Stimulated activated effector memory CD8-positive, alpha-beta T cell treated with anti-CD3 and anti-CD28 coated beads, Interleukin-12 subunit alpha, Interleukin-12 subunit beta, amount 100 ng/mL, for 72 hours (primary cell): Measurements from ENCODE around the gene PER3.

Source experiments
- ATAC-seq: fragments of 150-1000 bp; cut with Tn5 transposase; 2 replicates; pipeline ENCODE4 v1.10.0; 2021
- DNase-seq, 2 donors: peaks; one replicate each; pipeline ENCODE4 v3.0.0; 2021 to 2022; ENCODE audit warnings: low spot score in 2 of 2
- H3K27ac Mint-ChIP-seq: one replicate; pipeline ENCODE4 v1.8.0; 2022; ENCODE audit warnings: mild to moderate bottlenecking, mixed read lengths
- H3K36me3 Mint-ChIP-seq: one replicate; pipeline ENCODE4 v1.8.0; 2022; ENCODE audit warnings: mild to moderate bottlenecking, mixed read lengths
- H3K4me1 Mint-ChIP-seq: one replicate; pipeline ENCODE4 v1.8.0; 2022; ENCODE audit warnings: mixed read lengths
- H3K4me3 Mint-ChIP-seq: one replicate; pipeline ENCODE4 v1.8.0; 2022; ENCODE audit warnings: mild to moderate bottlenecking, mixed read lengths
- H3K9me3 Mint-ChIP-seq: one replicate; pipeline ENCODE4 v1.8.0; 2022; ENCODE audit warnings: mixed read lengths

PER3 gene

DNA sequence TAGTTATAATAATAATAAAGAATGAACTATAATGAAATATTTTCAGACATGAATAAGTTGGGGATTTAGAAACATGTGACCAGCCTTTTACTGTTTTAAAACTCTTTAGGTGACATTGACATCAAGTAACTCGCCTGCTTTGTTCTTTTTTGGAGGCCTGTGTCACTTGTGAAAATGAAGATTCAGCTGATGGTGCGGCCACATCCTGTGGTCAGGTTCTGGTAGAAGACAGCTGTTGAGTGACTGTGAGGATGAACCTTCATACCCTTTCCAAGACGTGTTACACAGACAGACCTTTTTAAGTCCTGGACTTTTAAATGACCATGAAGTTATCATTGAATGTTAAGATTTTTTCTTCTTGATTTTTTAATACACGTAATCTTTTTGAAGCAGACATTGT lies 58.4 kb downstream of the PER3 start:
- DNase-seq: peak in 1 of 2 donors; percentile 6
- no peak overlapping the region for H3K4me3 Mint-ChIP-seq
- no peak overlapping the region for H3K27ac Mint-ChIP-seq
- peaks cover 9% of the 10 kb centered on the region for H3K9me3 Mint-ChIP-seq
- no peaks in the 10 kb centered on the region for H3K4me1 Mint-ChIP-seq
- H3K36me3 Mint-ChIP-seq: peaks cover 60% of the 10 kb centered on the region
- ATAC-seq: peak; percentile 93

DNA sequence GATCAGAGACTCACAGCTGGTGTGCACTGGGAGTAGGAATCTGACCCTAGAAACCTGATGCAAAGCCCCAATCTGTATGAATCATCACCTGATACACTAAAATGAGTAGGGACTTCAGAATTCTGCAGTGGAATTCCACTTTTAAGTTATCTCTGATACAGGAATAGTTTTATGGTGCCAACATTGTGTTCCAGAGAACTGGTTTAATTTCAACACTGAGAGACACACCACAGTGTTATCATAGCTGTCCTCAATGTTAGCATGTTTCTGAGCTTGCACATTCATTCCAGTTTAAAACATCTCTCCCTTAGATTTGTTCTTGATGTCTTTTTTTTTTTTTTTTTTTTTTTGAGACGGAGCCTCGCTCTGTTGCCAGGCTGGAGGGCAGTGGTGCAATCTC lies 61.7 kb downstream of the PER3 start:
- ATAC-seq (no peak), DNase-seq (no peak)
- Mint-ChIP-seq H3K4me3 (no peak overlapping the region), H3K36me3 (peaks cover 28% of the 10 kb centered on the region), H3K27ac (no peak overlapping the region), H3K4me1 (no peaks in the 10 kb centered on the region), H3K9me3 (no peaks in the 10 kb centered on the region)

DNA sequence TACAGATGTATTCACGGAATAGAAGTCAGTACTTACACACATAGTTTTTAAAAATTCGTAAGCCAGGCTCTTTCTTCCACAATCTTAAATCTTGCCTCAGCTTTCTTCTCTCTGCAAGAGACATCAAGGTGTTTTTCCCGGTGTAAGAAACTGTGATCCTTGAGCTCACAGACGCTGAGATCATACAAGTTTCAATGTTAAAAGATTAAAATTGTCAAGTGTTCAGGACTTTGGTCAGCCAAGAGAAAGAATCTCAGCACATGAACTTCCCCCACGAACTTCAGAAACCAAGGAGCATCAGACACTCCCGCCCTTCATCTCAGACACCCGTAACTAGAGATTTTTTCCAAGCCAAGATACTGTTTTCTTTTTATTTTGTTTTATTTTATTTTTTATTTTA lies 62.6 kb downstream of the PER3 start:
- Mint-ChIP-seq H3K36me3 (peaks cover 19% of the 10 kb centered on the region), H3K9me3 (no peaks in the 10 kb centered on the region), H3K4me3 (no peak overlapping the region), H3K4me1 (no peaks in the 10 kb centered on the region), H3K27ac (no peak overlapping the region)
- ATAC-seq: no peak
- DNase-seq: no peak

DNA sequence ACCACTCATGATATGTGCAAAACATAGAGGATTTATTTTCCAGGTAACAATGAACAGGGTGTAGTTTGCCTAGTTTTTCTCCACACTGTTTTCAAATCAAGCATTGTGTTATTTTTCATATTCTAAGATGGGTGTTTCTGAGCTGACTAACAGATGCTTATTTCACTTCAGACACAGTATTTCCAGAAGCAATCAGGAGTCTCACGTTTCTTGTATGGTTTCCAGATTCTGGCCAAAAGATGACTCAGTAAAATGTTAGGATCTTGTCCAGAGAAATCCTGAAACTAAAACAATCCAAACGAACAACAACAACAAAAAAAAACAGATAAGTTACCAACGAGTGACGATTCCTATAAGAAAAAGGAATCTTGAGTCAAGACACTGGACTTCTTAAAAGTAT lies 63.5 kb downstream of the PER3 start:
- Mint-ChIP-seq H3K9me3 (no peaks in the 10 kb centered on the region), H3K4me1 (no peaks in the 10 kb centered on the region), H3K4me3 (no peak overlapping the region), H3K27ac (no peak overlapping the region), H3K36me3 (peaks cover 18% of the 10 kb centered on the region)
- ATAC-seq (no peak), DNase-seq (no peak)

DNA sequence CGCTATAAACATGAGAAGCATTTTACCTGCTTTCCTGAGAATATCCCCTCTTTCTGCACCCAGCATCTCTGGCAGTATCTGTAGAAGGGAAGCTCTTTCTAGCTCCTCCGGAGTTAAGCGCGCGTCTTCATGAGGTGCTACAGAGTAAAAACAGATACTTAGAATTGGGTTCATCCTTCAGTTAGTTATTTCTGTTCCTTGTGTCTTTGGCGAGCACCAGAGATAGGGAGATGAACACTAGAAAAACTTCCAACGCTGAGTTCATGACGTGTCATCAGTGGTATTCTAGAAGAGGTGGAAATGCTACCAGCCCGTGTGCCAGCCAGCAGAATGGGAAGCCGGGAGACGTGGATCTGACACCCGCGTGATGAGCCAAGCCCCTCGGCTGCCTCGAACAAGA lies 66.7 kb downstream of the PER3 start:
- Mint-ChIP-seq H3K4me3 (no peak overlapping the region), H3K9me3 (no peaks in the 10 kb centered on the region), H3K36me3 (no peaks in the 10 kb centered on the region), H3K4me1 (no peaks in the 10 kb centered on the region), H3K27ac (no peak overlapping the region)
- DNase-seq (no peak), ATAC-seq (no peak)

DNA sequence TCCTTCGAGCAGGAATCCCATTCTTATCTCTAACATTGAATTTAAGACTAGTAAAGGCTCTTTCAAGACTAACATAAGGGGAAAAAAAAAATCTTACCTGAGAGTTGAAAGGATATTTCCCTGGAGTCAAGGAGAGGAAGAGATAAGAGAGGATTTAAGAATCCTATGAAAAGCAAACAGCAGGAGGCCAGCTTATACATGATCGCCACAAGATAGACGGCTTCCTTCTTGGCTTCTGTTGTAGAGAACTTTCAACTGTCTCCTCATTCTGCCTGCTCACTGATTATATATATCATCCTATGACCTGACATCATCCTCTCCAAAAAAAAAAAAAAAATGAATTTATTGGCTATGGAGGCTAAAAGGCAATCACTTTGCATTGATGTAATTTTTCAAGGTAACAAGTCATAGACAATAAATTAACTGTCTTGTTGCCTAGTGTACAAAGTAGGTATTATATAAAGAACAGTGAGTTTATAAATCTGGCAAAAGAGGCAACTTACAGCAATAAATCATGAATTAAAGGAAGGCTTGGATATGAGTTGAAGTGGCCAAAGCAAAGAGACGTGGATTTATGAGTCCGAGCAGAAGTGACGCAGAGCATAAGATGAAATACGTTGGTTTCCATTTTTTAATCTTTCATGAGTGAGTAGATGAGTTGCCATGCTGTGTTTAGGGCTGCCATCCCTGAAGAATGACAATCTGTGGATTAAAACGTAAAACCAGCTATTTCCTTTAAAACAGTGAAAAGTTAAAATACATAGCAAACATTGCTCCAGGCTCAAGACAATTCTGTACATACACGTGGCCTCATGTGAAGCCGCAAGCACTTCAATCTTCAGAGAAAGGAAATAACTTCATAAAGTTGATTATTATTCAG lies 69.0 kb downstream of the PER3 start, which contains the start of gene UTS2:
Gene UTS2 (minus strand): TSS at position 262 of the 880 bp plus-strand sequence. CDS start 62 bp downstream, at position 200.
- Mint-ChIP-seq H3K27ac (no peak within 1 kb of the TSS), H3K36me3 (no peaks in the 10 kb centered on the region), H3K9me3 (no peaks in the 10 kb centered on the region), H3K4me1 (no peaks in the 10 kb centered on the region), H3K4me3 (no peak within 1 kb of the TSS)
- DNase-seq (no peak), ATAC-seq (no peak)

DNA sequence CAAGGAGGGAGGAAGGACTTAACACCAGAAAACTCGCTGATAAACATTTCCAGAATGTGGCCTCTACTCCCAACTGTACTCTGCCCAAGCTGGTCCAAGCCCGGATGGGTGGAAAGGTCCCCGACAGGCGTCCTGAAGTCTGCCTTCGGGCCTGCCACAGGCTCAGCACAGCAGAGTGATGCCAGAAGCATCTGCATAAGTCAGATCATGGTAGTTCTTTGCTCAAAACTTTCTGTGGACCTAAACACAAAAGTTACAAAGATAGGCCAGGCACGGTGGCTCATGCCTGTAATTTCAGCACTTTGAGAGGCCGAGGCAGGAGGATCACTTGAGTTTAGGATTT lies 69.6 kb downstream of the PER3 start:
- H3K27ac Mint-ChIP-seq: no peak overlapping the region
- no peaks in the 10 kb centered on the region for H3K36me3 Mint-ChIP-seq
- ATAC-seq (no peak), DNase-seq (no peak)
- no peak overlapping the region for H3K4me3 Mint-ChIP-seq
- no peaks in the 10 kb centered on the region for H3K9me3 Mint-ChIP-seq
- no peaks in the 10 kb centered on the region for H3K4me1 Mint-ChIP-seq

DNA sequence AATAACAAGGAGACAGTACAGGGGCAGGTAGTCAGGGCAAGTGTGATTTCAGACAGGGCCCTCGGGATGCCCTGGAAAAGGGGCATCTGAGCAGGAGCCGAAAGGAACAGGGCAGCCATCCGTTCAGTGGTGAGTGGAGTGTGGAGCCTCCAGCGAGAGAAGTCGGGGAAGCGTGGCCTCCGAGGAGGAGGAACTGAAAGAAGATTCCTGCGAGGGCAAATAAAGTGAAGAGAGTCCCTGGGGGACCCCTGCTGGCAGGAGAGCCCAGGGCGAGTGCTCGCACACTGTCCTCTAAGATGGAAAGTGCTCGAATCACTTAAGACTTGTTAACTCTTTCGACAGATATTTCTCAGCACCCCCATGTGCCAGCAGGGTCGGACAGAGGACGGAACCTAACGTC lies 72.3 kb downstream of the PER3 start:
- H3K9me3 Mint-ChIP-seq: no peaks in the 10 kb centered on the region
- ATAC-seq (no peak), DNase-seq (no peak)
- no peak overlapping the region for H3K4me3 Mint-ChIP-seq
- H3K4me1 Mint-ChIP-seq: peaks cover 4% of the 10 kb centered on the region
- no peak overlapping the region for H3K27ac Mint-ChIP-seq
- no peaks in the 10 kb centered on the region for H3K36me3 Mint-ChIP-seq

DNA sequence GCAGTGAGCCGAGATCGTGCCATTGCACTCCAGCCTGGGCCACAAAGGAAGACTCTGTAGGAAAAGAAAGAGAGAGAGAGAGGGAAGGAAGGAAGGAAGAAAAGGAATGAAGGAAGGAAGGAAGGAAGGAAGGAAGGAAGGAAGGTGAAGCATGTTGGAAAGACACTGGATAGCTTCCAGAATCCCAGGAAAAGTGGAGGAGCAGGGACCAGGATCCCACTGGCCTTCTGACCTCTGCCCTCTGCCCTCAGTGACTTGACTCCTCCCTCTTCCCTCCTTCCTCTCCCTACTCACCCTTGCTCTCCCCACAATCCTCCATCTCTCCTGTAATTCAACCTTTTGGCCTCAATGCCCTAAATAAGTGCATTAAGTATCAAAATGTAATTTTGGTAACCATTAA lies 72.9 kb downstream of the PER3 start:
- Mint-ChIP-seq H3K27ac (no peak overlapping the region), H3K9me3 (no peaks in the 10 kb centered on the region), H3K4me3 (no peak overlapping the region), H3K4me1 (peaks cover 4% of the 10 kb centered on the region), H3K36me3 (no peaks in the 10 kb centered on the region)
- ATAC-seq: no peak
- DNase-seq: no peak

DNA sequence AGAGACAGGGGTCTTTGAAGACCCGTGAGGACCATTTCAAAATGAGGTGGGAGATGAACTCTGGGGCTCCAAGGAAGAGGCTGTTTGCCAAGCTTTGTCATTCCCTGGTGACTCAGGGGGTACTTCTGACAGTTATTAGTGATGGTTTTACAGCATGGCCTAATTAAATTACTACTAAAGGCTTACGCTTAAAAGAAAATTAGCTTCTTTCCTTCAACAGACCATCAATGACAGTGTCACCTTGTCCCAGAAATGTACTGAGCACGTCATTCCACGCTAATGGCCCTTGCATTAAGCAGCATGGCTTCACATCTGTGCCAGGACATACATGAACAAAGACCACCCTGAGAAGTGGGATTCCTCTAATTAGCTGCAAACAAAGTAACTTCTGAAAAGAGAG lies 73.9 kb downstream of the PER3 start:
- Mint-ChIP-seq H3K4me1 (peaks cover 4% of the 10 kb centered on the region), H3K27ac (no peak overlapping the region), H3K9me3 (no peaks in the 10 kb centered on the region), H3K4me3 (no peak overlapping the region), H3K36me3 (no peaks in the 10 kb centered on the region)
- no peak for ATAC-seq
- no peak for DNase-seq

DNA sequence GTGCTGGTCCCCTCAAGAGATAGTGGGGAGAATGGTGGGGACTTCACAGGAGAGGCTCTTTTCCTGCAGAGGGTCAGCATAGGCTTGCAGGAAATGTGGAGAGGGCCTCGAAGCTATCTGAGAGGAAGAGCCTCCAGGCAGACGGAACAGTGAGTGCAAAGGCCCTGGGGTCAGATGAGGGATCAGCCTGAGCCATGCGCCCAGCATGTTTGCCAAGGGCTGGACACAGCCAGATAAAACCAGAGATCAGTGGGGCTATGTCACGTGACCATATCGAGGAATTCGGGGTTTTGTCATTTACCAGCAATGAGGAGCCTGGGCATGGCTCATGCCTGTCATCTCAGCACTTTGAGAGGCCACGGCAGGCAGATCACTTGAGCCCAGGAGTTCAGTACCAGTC lies 75.3 kb downstream of the PER3 start:
- Mint-ChIP-seq H3K27ac (no peak overlapping the region), H3K4me3 (no peak overlapping the region), H3K36me3 (no peaks in the 10 kb centered on the region), H3K9me3 (no peaks in the 10 kb centered on the region), H3K4me1 (peaks cover 4% of the 10 kb centered on the region)
- no peak for ATAC-seq
- DNase-seq: no peak

DNA sequence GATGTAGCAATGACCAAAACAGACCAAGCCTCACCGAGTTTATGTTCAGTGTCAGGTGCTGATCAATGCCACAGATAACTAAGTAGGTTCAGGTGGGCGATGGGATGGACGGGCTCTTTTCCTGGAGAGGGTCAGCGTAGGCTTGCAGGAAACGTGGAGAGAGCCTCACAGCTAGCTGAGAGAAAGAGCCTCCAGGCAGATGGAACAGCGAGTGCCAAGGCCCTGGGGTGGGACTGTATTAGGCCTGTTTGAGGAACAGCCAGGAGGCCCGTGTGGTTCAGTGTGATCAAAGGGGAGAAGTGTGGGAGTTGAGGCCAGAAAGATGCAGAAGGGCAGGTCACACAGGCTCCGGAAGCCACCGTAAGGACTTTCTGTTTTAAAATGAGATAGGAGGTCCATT lies 76.0 kb downstream of the PER3 start:
- ATAC-seq: no peak
- DNase-seq: no peak
- H3K4me1 Mint-ChIP-seq: peaks cover 4% of the 10 kb centered on the region
- no peak overlapping the region for H3K4me3 Mint-ChIP-seq
- no peaks in the 10 kb centered on the region for H3K9me3 Mint-ChIP-seq
- no peak overlapping the region for H3K27ac Mint-ChIP-seq
- H3K36me3 Mint-ChIP-seq: no peaks in the 10 kb centered on the region

DNA sequence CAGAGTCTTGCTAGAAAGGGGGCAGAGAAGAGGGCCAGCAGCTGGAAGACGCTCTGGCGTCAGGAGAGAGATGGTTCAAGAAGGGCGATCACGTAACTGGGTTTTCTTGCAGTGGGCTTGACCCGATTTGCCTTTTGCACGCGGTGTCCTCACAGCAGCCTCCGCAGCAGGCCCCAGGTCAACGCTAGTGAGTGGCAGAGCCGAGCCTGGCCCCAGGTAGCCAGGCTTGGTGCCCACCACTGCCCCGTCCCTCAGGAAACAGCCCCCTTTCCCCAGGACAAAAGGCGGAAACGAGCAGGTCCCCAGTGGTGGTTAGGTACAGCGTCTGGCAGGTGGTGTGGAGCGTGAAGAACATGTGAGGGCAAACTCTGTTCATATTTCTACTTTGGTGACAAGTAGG lies 77.4 kb downstream of the PER3 start:
- no peaks in the 10 kb centered on the region for H3K9me3 Mint-ChIP-seq
- DNase-seq: no peak
- H3K27ac Mint-ChIP-seq: no peak overlapping the region
- no peak overlapping the region for H3K4me3 Mint-ChIP-seq
- H3K4me1 Mint-ChIP-seq: peaks cover 4% of the 10 kb centered on the region
- no peak for ATAC-seq
- no peaks in the 10 kb centered on the region for H3K36me3 Mint-ChIP-seq

DNA sequence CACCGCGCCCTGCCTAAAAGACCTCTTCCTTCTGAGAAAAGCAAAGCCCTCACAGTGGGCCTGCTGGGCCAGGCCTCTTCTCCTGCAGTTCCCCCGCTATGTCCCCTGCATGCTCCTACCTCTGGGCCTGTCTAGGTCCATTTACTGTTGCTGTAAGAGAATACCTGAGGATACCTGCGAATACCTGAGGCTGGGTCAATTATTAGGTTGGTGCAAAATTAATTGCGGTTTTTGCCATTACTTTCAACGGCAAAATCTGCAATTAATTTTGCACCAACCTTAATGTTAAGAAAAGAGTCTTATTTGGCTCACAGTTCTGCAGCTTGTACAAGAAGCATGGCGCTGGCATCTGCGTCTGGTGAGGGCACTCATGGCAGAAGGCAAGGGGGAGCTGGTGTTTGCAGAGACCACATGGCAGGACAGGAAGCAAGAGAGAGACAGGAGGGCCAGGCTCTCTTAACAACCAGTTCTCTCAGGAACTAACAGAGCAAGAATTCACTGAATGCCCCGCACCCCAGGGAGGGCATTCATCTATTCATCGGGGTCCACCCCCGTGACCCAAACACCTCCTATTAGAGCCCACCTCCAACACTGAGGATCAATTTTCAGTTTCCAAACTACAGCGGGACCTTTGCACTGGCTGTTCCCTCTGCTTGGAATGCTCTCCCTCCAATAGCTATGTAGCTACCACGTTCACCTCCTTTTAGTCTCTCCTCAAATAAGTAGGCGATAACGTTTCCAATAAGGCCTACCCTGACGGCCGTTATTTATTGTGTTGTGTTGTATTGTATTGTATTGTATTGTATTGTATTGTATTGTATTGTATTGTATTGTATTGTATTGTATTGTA lies 78.3 kb downstream of the PER3 start:
- no peaks in the 10 kb centered on the region for H3K36me3 Mint-ChIP-seq
- H3K9me3 Mint-ChIP-seq: no peaks in the 10 kb centered on the region
- H3K4me3 Mint-ChIP-seq: no peak overlapping the region
- peaks cover 4% of the 10 kb centered on the region for H3K4me1 Mint-ChIP-seq
- no peak overlapping the region for H3K27ac Mint-ChIP-seq
- no peak for ATAC-seq
- no peak for DNase-seq

DNA sequence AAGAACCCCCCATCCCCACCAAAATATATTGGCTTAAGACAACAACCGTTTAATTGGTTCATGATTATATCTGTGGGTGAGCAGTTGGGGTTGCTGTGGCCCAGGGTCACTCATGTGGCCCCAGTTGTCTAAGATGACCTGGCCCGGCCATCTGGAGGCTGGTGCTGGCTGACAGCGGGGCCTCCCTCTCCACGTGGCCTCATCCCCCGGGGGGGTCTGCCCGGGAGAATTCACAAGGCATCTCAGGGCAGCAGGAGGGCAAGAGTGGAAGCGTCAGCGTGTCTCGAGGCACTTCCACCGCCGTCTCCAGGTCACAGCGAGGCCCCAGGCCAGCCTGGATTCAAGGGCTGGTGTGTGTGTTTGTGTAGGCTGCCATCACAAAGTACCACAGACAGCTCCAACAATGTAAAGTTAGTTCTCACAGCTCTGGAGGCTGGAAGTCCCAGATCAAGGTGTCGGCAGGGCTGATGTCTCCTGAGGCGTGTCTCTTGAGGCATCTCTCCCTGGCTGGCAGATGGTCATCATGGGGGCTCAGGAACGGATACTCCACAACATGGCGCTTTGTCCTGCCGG lies 79.8 kb downstream of the PER3 start:
- Mint-ChIP-seq H3K27ac (no peak overlapping the region), H3K4me3 (no peak overlapping the region), H3K36me3 (no peaks in the 10 kb centered on the region), H3K4me1 (peaks cover 4% of the 10 kb centered on the region), H3K9me3 (no peaks in the 10 kb centered on the region)
- DNase-seq: no peak
- no peak for ATAC-seq

DNA sequence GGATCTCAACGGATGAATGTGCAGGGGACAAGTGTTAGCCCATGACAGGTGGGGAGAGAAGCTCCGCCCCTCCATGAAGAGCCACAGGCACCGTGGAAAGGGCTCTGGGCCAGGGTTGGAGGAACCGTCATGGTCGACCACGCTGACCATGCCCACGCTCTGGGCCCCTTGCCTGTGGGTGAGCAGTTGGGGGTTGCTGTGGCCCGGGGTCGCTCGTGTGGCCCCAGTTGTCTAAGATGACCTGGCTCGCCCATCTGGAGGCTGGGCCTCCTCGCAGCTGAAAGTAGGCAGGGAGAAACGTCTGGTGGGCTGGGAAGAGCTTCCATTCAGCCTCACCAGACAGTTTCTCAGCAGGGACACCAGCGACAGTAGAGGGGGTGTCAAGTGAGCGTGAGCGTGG lies 81.9 kb downstream of the PER3 start:
- Mint-ChIP-seq H3K36me3 (no peaks in the 10 kb centered on the region), H3K27ac (peak overlapping the region; percentile 32), H3K4me1 (no peaks in the 10 kb centered on the region), H3K9me3 (no peaks in the 10 kb centered on the region), H3K4me3 (no peak overlapping the region)
- DNase-seq: no peak
- ATAC-seq: no peak
